Hematopoietic multipotent progenitor cell (in vitro differentiated cells): ENCODE results near the gene MIOS. TPM values are rescaled to one million over a fixed set of nuclear protein-coding genes. Genes with fewer than 3 reads are reported as not detected.

Source experiments
- DNase-seq, 3 donors: peaks; one replicate each; pipeline ENCODE4 v3.0.0-alpha.2; 2011 to 2015; ENCODE audit warnings: low read depth in 2 of 3, low spot score in 2 of 3
- total RNA-seq: library from RNA; depleted of rRNA; stranded (reverse); fragments of >200 nt; gene quantifications from one replicate; pipeline ENCODE4 v1.2.3, GENCODE V29; 2012

Gene MIOS
- total RNA-seq, 1 donor: 40.1 TPM

DNA sequence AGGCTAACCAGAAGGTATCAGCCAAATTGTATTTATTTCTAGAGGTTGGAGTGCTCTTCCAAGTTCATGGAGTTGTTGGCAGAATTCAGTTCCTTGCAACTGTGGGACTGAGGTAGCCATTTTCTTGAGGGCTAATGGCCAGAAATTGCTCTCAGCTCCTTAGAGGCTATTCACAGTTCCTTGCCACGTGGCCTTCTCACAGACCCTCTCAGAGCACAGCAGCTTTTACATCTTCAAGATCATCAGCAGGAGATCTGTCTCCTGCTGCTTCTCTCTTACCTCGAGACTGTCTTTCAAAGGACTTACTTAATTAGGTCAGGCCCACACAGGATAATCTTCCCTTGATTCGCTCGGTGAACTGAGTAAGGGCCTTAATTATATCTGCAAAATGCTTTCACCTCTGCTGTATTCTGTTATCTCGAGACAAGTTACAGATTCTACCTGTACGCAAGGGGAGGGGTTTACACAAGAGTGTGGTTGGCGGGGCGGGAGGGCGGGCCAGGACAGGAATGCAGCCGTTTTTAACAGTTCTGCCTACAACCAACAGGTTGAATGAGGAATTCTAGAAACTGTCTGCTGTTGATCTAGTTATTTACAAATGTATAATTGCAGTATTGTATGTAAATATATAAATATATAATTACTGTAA is 15.0 kb downstream of the MIOS start:
- no peak for DNase-seq

DNA sequence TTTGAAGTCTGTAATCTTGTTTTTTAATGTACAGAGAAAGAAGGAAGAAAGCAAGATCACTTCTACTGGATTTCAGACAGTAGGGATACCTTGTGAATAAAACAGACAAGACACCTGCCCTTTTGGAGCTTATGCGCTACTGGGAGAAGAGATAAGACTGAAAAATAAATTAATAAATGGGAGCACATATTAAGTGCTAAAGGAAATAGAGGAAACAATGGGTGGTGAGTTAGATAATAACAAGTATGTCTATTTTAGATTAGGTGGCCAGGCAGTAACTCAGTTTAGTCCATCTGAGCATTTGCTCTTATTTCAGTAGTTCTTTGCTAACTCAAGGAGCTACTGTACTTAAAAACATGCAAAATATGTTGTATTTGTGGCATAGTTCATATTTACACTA is 15.9 kb downstream of the MIOS start:
- no peak for DNase-seq

DNA sequence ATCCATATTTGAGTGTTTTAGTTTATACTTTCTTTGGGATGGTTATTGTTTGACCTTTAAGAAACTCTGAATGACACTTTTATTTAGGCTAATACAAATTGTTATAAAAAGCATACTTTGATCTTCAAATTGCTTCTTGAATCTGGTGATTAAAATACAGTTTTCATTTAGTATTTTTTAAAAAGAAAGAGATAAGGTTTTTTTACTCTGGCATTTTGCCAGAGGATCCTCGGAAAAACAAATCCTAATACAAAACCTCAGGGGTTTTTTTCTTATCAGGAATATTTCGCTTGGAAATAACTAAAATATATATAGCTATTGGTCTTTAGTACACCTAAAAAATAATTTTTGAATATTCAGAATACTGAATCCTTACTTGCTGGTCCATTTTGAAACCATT is 17.0 kb downstream of the MIOS start:
- DNase-seq: no peak

DNA sequence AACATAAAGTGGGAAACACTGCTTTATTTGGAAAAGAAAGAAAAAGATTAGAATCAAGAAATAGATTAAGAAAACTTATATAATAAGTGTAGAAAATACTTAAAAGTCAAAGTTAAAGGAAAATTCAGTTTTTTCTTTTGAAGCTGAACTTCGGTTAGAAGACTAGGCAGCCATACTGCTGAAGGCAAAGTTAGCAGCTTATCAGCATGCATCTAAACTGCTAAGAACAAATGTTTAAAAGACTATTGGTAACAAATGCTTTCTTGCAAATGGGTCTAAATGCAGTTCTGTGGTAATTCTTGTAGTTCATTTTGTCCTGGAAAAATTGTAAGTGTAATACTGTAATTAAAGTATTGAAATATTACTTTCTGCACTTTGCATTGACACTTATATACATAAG is 18.0 kb downstream of the MIOS start:
- no peak for DNase-seq

DNA sequence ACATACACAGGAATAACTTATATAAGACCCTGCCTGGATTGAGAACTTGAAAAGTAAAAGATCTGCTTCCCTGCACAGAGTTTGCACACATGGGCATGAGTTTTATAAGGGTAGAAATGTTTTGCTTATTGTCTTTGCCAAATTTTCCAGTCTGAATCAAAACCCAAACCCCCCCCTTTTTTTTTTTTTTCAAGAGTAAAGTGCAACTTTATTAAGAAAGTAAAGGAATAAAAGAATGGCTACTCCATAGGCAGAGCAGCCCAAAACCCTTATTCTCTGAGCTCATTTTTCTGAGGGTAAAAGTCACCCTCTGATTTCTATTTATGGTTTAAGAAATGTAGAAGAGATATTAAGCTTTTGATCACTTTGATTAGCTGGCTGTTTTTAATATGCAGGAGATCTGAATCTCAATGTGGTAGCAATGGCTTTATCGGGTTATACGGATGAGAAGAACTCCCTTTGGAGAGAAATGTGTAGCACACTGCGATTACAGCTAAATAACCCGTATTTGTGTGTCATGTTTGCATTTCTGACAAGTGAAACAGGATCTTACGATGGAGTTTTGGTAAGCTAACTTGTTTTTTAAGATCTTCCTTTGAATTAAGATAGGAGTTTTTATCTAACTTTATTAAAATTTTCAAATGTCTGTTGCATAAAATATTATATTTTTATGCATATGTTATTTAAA is 18.7 kb downstream of the MIOS start:
- no peak for DNase-seq

DNA sequence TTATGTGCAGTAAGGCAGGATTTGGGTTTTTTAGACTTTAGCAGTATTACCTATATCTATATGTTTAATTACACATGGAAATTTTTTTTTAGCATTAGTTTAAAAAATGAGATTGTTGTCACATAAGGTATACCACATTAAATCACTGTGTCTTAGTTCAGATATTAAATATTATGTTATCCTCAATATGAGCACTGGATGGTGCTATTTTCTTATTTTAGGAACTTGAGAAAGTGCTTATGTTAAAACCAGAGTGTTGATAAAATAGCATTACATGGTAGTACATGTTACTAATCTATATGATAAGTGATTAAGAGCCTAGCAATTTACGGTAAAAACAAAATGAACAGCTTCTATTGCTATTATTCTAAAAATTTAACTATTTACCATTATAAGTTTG is 28.8 kb downstream of the MIOS start:
- peak; percentile 1 to 73 (median 17) for DNase-seq

DNA sequence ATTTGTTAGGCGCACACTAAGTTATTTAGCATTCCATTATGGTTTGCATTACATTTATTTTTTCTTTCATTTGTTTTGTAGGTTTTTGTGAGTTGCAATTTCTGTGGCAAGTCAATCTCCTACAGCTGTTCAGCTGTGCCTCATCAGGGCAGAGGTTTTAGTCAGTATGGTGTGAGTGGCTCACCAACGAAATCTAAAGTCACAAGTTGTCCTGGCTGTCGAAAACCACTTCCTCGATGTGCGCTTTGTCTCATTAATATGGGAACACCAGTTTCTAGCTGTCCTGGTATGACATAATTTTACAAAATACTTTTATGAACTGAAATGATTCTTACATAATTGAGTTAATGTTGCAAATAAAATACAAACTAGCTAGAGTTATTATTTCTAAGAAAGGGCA is 29.5 kb downstream of the MIOS start:
- DNase-seq: peak in 1 of 3 donors; percentile 33

DNA sequence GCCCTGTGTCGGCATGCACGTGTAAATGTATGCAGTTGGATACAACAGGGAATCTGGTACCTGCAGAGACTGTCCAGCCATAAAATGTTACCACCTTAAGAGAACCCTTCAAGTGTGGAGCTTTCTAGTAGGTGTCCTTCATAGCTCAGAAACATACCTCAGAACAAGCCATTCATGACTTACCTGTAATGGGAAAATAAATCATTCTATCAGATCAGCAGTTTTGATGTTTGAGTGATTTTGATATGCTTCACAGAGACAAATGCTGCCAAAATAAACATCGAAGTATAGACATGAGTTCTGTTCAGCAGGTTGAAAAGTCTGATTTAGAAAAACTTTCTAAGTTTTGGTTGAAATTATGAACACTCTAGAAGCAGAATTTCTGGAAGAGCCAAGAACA is 40.3 kb downstream of the MIOS start:
- no peak for DNase-seq

DNA sequence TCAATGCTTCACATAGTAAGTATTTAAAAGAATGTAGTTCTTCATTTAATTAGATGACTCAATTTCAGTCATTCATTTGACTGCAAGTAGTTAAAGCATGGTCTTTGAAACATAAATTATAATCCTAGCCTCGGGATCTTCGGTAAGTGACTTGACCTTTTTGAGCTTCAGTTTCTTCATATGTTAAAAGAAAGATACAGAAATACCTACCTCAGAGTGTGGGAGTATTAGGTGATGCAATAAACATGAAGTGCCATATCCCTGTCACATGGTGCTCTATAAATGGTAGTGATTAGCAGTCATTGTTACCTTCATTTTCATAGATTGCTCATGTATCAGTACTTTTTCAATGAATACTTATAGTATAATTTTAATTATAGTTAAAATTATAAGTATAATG is 42.6 kb downstream of the MIOS start:
- no peak for DNase-seq

DNA sequence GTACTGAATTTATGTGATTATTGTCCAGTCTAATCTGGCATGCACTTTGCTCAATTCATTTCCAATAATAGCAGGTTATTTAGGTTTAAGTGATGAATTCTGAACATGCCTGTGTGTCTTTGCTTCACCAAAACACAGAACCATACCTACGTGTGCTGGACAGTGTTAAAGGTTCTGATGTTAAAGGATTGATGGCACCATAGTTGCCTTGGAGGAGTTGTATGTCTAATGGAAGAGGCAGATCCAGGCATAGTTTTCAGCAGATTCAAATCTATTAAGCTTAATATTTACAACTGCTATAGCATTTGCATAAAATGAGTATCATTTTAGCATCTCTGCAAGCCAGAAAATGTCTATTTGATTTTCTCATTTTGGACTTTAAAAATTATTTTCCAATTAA is 45.8 kb downstream of the MIOS start:
- no peak for DNase-seq

DNA sequence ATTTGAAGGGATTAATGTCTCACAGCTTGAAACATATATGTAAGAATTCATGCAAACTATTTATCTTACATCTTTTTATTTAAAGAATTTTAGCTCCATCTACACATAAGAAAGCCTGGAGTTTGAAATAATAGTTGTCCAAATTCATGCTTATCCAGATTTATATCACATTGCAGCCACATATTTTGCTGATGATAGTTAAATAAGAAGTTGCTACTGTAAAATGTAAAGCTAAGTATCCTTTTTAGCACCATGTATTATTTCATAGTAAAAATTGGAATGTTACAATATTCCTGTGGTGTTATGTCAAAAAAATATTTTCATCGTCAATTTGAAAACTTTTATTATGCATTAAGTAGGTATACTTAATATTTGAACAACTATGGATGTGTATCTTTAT is 46.5 kb downstream of the MIOS start:
- DNase-seq: no peak

DNA sequence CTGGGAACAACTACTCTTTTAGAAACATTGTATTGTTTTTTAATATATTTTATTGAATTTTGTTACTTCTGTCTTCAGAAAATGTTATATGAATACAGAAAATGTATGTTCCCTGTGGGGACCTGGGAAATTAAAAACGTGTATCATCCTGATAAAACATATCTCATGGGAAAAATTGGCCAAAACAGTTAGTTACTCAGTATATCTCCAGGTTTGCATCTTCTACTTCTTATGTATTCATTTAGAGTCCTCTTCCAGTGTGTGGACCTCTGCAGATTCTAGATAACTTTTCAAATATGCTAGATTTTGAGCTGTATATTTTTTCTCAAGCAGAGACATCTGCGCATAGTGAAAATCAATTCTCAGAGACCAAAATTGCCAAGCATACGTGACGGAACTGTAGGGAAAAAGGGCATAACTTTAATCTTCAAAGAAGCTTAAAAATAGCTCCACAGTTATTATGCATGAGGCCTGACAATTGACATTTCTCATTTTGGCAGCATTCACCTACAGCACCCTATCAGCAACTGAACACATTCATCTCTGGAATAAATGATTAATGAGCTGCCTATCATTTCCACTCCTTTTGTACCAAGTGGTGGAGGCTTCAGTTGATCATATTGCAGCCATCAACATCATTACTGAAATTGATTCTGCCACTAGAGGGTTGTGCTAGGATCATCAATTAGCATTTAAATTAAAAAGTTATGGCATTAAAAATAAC is 47.5 kb downstream of the MIOS start:
- DNase-seq: no peak

DNA sequence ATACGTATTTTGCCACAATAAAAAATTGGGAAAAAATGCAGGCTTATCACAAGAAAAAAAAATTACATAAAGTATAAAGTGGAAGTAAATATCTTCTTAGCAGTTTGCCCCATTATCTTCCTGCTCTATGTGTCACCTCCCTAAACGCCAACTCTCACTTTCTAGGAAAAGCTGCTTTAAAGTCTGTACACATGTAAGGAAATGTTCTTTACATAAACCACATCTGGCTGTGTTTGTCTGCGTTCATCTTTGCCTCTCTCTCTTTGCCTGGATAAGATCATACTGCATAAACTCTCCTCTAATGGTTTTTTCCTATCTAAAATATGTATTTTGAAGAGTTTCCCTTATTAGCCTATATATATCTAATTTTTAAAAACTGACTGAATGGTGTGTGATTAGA is 50.9 kb downstream of the MIOS start:
- DNase-seq: no peak

DNA sequence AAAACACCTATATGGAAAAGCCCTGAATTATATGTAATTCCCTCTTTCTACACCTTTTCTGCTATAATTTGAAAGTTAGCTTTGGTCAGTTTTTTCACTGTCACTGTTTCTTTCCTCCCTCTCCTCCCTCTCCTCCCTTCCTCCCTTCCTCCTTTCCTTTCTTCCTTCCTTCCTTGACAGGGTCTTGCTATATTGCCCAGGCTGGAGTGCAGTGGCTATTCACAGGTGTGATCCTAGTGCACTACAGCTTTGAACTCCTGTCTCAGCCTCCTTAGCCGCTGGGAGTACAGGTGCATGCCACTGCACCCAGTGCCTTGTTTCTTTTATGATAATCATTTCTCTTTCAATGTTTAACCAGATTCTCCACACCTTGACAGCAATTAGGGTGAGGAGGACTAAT is 51.7 kb downstream of the MIOS start:
- no peak for DNase-seq

DNA sequence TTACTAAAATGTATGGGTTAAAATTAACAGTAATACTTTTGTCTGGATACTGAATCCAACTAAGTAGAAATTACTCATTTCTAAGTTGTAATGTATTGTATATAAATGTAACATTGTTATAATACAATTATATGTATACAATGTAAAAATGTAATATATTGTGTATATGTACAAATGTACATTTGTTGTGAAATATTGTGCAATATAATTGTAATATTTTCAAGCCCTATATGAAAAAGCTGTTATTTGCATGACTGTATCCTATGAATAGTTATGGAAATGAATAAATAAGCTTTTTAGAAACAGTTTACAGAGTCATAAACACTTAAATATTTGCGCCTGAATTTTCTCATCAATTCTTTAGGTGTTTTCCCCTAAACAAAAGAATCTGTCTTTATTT is 53.6 kb downstream of the MIOS start:
- DNase-seq: no peak

DNA sequence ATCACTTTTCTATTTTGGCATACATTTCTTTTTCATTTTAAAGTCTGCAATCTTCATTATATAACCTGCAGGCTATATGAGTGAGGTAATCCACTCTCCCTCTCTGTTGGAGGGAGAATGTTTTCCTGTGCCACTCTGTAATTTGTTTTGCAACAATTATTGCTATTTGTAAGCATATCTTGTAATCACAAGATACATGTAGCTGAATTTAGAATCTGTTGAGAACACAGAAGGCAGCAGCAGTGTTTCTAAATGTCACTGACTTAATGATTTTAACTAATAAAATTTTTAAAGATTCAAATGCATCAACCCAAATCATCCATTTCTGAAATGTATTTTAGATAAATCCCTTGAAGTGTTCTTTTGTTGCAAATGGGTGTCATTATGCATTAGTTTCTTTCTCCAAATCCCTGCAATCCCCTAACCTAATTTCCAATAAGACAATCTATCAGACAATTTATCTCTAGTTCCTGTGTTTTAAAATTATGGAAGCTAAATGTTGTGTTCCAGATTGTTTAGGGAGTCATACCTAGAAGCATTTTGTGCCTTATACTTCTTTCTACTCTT is 54.0 kb downstream of the MIOS start:
- no peak for DNase-seq

DNA sequence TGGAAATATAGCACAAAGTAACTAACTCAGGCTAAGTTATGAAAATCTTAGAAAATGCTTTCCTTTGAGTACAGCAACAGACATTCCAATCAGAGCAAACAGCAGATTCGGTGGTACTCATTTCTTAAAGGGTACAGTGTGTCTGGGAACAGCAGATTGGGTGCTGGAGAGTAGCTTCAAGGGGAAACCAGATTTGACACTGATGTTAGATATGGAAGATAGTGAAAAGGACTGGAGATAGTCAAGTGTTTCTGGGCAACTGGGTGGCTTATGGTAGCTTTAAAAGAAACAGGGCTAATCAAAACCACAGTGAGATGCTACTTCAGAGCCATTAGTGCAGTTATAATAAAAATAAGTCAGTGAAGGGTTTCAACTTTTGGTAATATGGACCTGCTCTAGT is 61.8 kb downstream of the MIOS start:
- no peak for DNase-seq

DNA sequence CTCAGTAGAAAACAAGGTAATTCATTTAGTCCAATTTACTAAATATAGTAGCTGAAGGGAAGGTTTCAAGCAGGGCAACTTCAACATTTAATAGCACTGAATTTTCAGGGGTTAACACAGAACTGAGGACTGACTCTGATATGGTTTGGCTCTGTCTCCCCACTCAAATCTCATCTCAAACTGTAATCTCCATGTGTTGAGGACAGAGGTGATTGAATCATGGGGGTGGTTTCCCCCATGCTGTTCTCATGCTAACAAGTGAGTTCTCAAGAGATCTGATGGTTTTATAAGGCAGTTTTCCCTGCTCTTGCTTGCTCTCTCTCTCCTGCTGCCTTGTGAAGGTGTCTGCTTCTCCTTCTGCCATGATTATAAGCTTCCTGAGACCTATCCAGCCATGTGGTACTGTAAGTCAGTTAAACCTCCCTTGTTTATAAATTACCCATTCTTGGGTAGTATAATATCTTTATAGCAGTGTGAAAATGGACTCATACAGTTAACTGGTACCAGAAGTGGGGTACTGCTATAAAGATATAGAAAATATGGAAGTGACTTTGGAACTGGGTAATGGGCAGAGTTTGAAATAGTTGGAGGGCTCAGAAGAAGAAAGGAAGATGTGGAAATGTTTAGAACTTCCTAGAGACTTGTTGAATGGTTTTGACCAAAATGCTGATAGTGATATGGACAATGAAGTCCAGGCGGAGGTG is 64.1 kb downstream of the MIOS start:
- no peak for DNase-seq

DNA sequence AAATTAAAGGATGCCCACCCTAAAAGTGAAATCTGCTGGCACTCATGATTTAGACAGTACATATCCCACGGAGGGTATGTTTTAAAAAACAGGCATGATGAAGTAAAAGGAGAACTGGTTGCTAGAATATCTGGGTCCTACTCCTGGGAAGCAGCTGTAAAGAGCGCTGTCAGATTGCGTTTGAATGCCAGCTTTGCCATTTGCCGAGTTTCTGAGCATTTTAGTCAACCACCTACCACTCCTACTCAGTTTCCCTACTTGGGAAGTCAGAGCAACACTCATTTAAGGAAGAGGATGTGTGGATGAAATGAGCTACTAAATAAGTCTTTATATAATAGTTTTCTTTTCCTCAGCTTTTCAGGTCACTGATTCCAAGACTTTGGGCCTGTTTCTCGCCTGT is 72.7 kb downstream of the MIOS start:
- DNase-seq: peak in 2 of 3 donors; percentile 2 to 4

DNA sequence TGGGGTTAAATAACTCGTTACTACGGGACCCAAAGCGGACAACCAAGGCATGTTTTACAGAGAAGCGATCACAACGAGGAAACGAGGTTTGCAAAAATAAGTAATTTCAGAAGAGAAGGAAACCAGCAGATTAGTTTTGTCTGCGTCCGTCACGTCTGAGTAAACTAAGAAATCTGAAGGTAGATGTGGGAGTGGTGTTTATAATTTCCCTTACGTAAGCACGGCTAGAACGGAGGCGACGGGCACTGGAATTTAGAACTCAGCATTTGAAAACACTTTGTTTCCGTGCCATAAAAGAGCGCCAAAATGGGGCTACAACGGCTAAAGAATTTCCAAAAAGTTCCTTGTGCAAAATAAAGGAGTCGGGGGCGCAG is 73.2 kb downstream of the MIOS start:
- DNase-seq: peak in 2 of 3 donors; percentile 47 to 54
